HL-60/S4 treated with retinoic acid at 250 ng/mL for 4 days and 3 days (cell line): ENCODE data around the gene FAU.
"Not testable (repeated sequence)": the region's sequence is repeated elsewhere in the genome, so short reads cannot be mapped to it uniquely, and the experiment has no call there.

ENCODE experiments used
- in situ Hi-C: fragments of 300-500 bp; cut with MboI; formaldehyde crosslinking; loops from 2 replicates; pipeline ENCODE4 v1.7.0; 2022; ENCODE audit warnings: low sequenced_read_pairs

FAU gene

GRCh38 chr11:65124480-65125196, 2.7 kb upstream of the FAU start:
- in situ Hi-C loops = no loop called here

GRCh38 chr11:65121447-65121864, 478 bp downstream of the FAU start:
- in situ Hi-C loops = no loop called here

GRCh38 chr11:65120831-65121230, 1.1 kb downstream of the FAU start:
- in situ Hi-C loops = no loop called here

- in situ Hi-C loops = no loop called here
Measured at GRCh38 chr11:65119670-65119995, 2.3 kb downstream of the FAU start.

GRCh38 chr11:65118891-65119669, 2.9 kb downstream of the FAU start:
- in situ Hi-C loops = not testable (repeated sequence)

- in situ Hi-C loops = no loop called here
Measured at GRCh38 chr11:65118097-65118837, 3.7 kb downstream of the FAU start.

GRCh38 chr11:65117206-65118096, 4.5 kb downstream of the FAU start, which contains the start of gene ZNHIT2:
TSS of gene ZNHIT2 (minus strand) at chr11:65117701. CDS start at chr11:65117653, 48 bp downstream.
- in situ Hi-C loops = no loop called here

- in situ Hi-C loops = no loop called here
Measured at GRCh38 chr11:65116370-65117205, 5.3 kb downstream of the FAU start.

- in situ Hi-C loops = no loop called here
Measured at GRCh38 chr11:65115361-65116082, 6.4 kb downstream of the FAU start.

GRCh38 chr11:65114538-65115171, 7.3 kb downstream of the FAU start:
- in situ Hi-C loops = no loop called here

GRCh38 chr11:65113839-65114238, 8.1 kb downstream of the FAU start:
- in situ Hi-C loops = no loop called here

- in situ Hi-C loops = no loop called here
Measured at GRCh38 chr11:65113361-65113756, 8.6 kb downstream of the FAU start.

- in situ Hi-C loops = no loop called here
Measured at GRCh38 chr11:65112546-65113360, 9.2 kb downstream of the FAU start.

- in situ Hi-C loops = no loop called here
Measured at GRCh38 chr11:65111744-65112545, 10.0 kb downstream of the FAU start, which contains the start of gene TM7SF2. TSS of gene TM7SF2 (plus strand) at chr11:65111872. CDS start at chr11:65112016, 144 bp downstream.

- in situ Hi-C loops = no loop called here
Measured at GRCh38 chr11:65111159-65111743, 10.7 kb downstream of the FAU start.

- in situ Hi-C loops = no loop called here
Measured at GRCh38 chr11:65110354-65110861, 11.5 kb downstream of the FAU start.
